HG02870 (cell line): Measurements from ENCODE around the gene ERBB4.

Source experiments
- ATAC-seq: cut with Tn5 transposase; IDR thresholded peaks from one replicate; pipeline ENCODE4 v1.9.1; 2021; ENCODE audit warnings: mild to moderate bottlenecking, moderate library complexity; ENCODE audit not compliant: unreplicated experiment

ERBB4 gene

GRCh38 chr2:212364112-212364985 lies 174.3 kb downstream of the ERBB4 start:
- no peak for ATAC-seq

GRCh38 chr2:212361174-212361756 lies 177.3 kb downstream of the ERBB4 start:
- ATAC-seq = no peak

DNA sequence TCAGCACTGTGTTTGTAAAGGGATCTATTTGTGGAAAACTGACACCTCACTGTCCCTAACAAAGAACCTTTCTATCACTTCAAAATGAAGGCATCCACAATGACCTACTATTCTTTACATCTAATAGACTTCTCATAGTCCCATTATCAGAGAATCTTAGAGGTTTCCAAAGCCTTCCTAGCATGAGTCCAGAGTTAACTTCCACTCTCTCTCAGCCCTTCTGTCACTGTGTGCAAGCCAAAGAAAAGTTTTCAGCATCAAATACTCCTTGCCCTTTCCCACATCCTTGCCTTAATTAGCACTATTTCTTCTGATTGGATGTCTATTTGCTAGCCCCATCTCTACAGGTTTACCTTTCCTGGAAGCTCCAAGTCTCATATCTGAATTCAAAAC lies 178.5 kb downstream of the ERBB4 start:
- no peak for ATAC-seq

- no peak for ATAC-seq
Observed at GRCh38 chr2:212359425-212360067, 179.1 kb downstream of the ERBB4 start.

DNA sequence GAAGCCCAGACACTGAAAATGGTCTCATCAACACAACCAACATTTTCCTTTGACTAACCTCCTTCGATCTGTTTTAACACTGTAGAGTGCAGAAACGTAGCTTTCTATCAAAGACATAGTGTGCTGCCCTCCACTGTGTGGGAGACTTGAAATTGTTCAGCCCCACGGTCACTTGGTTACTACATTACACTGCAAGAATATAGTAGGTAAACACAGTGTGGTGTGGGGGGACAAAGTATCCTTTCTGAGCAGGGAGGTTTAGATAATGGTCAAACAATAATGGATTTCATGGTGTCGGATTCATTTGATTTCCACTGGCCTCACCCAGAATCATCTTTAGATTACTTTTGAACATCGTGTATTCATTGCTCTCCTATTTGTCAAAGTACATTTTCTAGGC lies 181.0 kb downstream of the ERBB4 start:
- ATAC-seq = no peak

DNA sequence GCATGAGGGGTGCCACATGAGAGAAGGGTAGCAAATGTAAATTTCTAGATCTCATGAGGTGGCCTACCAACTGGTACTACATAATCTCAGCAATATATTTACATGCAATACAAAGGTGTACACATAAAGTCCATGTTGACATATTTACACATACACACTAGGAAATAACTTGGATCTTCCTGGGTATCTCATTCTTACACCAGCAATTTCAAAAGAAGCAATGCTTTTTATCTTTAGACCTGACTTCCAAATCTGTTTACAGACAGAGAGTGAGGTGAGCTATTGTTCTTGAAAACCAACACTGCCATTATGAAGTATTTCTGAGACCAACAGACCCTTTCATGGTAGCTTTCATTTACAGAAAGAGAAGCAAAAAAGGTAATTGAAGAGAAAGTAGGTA lies 184.2 kb downstream of the ERBB4 start:
- no peak for ATAC-seq

DNA sequence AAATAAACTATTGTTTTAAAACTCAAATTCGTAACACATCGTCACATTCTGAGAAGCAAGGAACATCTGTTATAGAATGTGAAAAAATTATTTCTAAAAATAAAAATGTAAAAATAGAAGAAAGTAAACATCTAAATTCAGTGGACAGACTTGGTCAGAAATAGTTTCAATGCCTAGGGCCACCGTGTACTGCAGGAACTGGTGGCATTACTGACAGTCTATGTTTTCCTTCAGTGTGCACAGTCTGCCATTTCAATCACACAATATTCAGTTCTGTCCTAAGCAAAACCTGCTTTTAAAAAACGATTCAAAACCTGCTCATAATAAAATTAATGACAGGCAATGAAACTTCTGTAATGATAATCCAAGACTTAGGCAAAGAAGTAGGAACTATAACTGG lies 190.1 kb downstream of the ERBB4 start:
- no peak for ATAC-seq

GRCh38 chr2:212346865-212347264 lies 191.7 kb downstream of the ERBB4 start:
- ATAC-seq = no peak

- no peak for ATAC-seq
Observed at GRCh38 chr2:212345966-212346365, 192.6 kb downstream of the ERBB4 start.

- ATAC-seq = no peak
Observed at GRCh38 chr2:212344131-212344530, 194.5 kb downstream of the ERBB4 start.

DNA sequence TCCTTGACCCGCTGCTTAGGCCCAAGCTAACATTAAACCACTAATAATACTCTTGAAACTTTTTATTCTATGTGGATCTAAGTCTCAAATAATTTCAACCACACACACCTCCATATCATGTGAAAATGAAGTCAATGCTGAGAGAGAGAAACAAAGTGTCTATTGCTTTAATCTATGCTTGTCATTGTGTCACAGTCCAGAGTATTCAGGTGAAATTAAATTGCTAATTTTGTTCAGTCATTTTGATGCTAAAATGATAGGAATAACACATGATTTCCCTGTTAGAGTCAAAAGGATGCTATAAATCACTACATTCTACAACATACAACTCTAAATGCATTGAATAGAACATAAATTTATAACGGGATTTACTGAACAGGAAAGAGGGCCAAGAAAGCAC lies 195.4 kb downstream of the ERBB4 start:
- no peak for ATAC-seq

DNA sequence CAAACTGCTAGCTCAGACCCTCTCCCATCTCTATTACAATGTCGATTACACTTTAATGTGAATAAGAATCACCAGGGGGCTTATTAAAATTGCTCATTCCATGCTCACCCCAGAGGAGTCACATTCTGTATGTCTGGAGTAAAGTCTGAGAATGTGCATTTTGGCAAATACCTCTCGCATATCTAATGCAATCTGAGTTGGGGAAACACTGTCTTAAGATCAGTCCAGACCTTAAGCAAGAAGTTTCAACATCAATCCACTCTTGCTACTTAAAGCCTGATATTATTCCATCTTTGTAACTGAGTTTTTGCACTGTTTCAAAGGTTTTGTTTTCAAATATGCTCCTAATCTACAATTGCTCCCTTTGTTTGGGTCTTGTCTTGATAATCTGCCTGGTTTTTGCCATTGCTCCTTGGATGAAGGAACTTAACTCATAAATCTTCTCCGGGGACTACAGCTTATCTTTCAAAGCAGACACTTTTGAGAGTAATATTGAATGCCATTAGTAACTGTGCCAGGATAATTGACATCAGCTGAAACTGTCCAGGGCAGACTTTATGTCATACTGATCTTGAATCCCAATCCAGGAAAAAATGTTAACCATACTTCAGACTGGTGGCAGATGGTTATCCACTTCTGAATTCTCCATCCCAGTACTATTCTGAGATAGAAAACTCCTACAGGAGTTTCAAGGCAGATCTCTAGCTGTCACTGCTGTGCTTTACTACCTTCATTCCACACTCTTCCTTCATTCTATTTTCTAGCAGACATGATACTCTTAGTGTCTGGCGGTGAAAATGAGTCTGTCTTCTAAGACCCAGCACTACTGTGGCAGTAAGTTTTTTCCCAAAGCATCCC lies 200.9 kb downstream of the ERBB4 start:
- no peak for ATAC-seq

- no peak for ATAC-seq
Observed at GRCh38 chr2:212337036-212337435, 201.6 kb downstream of the ERBB4 start.

DNA sequence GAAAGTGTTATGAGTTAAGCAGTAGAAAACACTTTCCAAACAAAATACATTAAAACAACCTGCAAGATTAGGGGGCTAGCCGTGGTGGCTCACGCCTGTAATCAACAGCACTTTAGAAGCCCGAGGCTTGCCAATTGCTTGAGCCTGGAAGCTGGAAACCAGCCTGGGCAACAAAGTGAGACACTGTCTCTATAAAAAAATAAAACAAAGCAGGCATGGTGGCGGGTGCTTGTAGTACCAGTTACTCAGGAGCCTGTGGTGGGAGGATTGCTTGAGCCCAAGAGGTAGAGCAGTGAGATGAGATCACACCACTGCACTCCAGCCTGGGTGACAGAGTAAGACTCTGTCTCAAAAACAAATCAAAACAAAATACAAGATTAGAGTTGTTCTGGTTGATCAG lies 208.3 kb downstream of the ERBB4 start:
- ATAC-seq = no peak

GRCh38 chr2:212328712-212329496 lies 209.7 kb downstream of the ERBB4 start:
- no peak for ATAC-seq

DNA sequence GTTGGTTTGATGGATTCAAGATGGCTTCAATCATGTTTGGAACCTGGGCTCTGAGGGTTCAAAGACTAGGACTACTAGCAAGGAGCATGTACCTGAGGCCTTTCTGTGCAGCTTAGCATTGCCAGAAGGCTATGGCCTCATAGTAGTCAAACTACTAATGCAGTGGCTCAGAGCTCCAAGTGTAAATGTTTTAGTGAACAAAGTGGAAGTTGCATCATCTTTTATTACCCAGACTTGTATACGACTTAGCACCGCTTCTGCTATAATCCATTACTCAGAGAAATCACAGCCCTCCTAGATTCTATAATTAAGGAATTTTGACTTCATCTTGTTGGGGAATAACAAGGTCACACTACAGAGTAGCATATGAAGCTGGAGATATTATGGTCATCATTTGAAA lies 210.5 kb downstream of the ERBB4 start:
- ATAC-seq = no peak

DNA sequence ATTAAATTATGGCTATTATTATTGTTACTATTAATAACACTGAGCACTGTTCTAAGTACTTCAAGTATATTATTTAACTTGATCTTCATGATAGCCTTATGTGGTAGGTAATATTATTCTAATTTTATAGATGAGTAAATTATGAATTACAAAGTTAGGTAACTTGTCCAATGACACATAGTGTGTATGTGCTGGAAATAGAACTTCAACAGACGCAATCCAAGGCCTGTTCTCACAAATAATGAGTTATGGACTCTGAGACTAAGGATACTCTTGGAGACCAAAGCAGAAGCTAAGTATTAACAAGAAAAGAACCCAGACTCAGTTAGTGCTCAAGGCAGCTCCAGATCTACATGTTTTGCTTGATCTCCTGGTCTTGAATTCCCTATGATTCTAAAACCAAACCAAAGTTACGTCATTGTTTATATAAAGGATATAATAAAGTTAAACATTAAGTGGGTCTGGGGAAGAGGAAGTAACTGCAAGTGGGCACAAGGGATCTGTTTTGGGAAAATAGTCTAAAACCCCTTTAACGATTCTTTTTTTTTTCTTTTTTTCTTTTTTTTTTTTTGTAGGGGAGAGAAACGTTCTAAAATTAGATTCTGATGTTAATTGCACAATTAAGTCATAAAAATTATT lies 211.3 kb downstream of the ERBB4 start:
- ATAC-seq = no peak

DNA sequence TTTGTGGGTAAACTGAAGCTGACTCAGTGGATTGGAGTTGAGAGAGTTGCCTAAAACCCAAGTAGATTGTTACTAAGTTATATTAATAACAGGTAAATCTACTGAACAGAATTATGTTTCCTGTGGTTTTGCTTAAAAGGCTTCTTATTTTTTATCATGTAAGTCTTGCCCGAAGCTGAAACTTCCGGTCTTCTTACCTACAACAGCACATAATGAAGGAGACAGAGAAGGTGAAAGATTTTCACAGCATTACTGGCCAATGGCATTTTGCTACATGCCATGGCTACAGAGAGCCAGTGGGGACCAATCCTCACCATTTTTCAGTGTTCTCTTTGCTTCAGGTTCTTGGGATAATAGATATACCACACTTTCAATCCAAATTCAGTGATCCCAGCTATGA lies 220.0 kb downstream of the ERBB4 start:
- no peak for ATAC-seq

DNA sequence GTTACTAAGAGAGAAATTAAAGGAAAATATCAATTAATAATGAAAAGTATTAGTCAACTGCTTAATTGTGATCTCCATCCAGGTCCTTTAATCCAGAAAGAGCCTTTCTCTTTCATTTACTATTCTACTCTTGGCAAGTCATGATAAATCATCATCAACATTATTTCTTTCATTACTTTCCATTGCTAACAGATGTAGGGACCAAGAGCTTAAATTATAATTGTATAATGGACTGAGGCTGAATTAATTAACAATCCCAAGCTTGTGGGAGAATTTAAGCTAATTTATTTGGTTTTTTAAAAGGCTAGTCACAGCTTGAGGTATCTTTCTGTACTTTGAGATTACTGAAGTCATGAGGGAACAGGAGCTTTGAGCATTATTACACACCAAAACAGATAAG lies 223.9 kb downstream of the ERBB4 start:
- ATAC-seq = no peak
